GM21529 (cell line): ENCODE results near the gene CRB2.

Experiments
- ATAC-seq: cut with Tn5 transposase; IDR thresholded peaks from one replicate; pipeline ENCODE4 v1.9.1; 2021; ENCODE audit not compliant: unreplicated experiment

Gene CRB2

DNA sequence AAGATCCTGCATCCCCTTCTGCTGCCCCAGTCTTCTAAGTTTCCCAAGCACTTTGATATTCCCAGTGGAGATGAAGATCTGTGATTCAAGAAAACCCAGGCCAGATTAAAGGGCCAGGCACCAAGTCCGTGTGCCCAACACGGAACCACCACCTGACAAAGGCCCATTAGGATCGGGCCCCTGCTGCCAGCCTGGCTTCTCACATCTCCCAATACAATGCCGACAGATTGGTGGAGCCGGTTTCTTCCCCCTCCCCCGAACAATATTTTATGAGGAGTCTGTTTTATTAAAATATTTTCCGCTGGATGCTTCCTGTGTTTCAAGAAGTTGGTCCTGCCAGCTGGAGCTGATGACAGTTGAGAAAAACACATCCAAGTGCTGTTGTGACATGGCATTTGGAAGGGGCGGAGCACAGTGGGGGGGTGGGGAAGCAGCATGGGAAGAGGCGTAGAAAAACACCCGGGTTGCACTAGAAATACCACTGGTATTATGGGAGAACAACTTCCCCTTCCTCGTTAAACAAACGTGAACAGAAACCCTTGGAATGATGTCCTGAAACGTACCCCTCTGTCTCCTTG lies 45.0 kb downstream of the CRB2 start:
- no peak for ATAC-seq

DNA sequence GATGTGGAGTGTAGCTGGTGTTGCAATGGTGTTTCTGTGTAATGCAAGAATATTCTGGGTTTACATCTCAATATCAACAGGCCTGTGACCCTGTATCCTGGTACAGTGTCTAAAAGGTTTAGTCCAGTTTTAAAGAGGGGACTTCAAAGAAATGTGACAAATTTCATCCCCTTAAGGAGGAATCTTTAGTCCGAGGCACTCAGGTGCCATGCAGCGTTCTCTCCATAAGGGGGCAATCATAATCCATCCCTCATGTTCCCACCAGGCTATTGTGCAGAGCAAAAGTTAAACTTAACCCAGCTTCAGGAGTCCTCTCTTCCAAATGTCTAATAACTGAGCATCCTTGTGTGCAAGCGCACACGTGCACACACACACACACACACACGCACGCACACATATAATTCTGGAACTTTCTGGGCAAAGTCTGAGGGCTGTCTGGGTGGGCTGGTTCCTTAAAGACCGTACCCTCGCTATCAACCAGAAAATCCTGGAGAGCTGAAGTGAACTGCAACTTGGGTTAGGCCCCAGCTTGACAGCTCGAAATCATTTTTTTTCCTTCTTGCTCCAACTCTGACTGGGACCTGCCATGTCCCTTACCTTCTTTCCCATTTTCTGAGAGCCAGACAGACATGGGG lies 46.0 kb downstream of the CRB2 start:
- ATAC-seq = no peak

DNA sequence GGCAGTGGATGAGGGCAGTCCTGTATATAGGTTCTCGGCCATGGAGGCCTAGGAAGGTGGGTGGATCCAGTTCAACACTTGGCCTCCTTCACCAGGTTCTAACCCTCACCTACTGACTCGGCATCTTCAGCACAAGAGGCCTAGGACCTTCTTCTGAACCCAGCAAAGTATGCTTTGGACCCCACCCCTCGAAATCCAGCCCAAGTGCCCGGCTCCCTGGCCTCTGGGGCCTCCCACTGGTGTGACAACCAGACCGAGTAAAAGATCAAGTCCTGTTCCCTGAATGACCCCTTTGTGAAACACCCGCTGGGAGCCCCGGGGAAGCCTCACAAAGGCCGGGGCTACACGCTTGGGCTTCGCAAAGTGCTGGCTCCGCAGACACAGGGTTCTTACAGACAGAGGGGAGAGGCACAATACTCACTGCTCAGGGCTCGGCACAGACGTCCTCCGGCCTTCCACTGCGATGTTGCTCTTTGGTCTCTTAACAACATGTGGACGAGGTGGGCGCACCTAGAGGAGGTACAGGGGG lies 47.0 kb downstream of the CRB2 start:
- ATAC-seq = no peak

DNA sequence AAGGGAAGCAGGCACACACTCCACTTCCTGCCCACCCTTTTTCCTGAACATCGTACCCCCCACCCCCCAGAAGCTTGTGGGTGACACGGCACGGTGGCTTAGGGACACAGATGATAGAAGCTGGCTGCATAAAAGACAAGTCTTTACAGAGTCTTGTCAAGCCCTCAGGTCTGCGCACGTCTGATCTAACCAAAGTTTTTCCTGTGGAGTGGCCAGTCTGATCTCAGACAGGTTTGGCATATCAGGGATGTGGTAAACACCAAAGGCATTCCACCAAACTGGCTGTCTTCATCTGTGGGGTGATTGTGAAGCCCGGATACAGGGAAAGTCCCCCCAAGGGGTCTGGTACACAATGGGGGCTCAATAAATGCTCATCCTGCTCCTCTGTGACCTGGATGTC lies 50.0 kb downstream of the CRB2 start:
- no peak for ATAC-seq

DNA sequence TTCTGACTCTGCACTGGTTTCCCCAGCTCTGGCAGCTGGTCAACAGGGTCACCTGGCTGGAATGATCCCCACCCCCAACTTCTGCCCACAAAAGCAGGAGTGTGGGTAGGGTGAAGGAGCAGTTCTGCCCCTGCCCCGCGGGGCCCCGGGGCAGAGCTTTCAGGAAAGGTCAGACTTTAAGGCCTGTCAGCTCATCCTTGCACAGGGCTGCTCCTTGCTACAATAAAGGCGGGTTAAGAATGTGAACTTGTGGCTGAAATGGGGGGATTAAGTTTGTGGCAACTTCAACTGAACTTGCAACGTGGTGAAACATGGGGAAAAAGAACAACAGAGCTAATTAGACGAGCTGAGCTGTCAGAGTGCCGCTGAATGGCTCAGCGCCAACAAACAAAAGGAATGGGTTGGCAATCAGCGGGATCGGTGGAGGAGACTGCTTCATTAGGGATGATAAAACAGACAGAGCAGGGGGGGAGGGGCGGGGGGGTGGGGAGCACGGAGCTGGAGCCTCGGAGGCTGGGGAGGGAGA lies 50.8 kb downstream of the CRB2 start:
- ATAC-seq = no peak

DNA sequence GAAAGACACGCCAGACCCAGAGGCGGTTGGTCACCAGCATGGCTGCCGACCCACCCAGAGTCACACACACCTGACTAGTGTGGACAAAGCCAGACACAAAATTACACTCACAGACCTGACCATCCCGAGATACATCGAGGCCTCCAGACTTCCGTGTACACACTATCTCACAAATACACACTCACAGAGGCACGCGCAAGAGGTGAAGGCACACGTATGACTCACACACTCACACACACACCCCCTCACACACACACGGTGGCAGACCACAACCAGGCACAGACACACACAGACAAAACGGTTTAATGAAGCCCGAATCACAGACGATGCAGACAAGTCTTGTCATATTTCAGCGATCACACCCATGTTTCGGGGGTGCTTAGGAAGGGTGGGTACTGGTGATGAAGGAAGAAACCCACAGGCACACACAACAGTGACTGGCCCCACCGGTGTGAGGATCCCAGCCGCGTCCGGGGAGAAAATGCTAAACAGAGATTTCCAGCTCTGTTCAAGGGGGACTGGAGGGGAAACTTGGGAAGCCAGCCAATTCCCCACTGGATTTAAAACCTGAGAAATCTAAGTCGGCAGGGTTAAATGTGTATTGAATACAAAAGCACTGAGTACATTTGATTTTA lies 51.3 kb downstream of the CRB2 start:
- no peak for ATAC-seq

DNA sequence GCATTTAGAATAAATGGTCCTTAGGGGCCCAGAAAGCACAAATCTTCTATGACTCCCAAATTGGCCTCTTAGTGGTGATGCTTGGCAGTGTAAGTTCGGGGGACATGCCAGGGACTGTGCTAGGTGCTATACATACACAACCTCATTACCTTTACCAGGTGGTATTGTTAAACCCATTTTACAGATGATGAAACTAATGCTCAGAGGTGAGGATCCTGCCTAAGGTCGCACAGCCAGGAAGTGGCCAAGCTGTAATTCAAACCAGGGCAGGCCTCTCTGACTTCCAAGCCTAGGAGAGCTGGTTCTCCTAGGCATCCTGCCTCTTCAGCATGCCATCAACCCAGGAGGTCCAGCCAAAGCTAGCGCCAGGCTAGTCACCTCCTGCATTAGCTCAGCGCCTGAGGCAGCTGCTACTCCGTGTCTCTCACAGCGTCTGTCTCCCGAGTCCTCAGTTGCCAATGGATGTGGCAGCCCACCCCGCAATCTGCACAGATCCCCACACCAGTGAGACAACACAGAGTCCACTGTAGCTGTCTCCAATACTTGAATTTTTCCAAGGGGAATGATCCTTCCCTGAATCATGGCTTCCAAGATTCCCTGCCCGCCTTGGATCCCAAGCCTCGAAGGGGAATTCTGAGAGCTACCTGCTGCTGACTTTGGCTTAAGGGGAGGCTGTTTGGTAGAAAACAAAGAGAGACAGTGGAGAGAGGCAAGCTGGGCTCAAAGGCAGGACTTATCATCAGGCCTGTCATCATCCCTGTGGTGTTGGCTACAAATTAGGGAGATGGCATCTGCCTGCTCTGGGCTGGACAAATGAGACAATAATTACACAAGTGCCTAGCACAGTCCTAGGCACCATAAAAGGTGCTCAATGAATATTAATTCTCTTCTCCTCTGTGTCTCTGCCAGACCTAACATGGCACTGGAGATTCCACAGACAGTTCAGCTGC lies 52.6 kb downstream of the CRB2 start:
- ATAC-seq = no peak

DNA sequence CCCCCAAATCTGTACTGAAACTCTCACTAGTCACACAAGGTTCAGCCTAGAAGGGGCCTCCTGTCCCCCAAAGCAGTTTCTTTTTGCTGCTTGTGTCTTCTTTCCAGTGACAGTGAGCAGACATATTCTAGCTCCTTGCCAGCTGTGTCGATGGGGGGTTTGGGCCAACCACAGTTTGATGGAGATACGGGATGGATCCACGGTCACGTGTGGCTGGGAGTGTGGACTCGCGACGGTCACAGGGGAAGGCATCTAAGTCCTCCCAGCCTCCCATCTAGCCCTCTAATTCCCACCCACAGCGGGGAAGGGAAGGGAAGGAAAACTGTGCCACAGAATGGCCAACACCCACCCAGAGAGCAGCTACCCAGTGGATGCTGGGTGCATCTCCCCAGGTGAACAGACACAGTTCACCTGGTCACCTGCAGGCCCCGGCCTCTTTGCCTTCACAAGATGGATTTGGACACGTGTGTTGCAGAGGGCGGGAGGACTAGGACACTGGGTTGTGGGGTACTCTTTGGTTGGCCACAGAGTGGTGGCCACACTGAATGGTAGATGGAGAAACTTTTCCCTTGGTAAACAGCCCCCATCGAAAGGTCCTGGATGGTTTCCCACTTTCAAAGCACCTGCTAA lies 54.4 kb downstream of the CRB2 start:
- ATAC-seq = no peak

DNA sequence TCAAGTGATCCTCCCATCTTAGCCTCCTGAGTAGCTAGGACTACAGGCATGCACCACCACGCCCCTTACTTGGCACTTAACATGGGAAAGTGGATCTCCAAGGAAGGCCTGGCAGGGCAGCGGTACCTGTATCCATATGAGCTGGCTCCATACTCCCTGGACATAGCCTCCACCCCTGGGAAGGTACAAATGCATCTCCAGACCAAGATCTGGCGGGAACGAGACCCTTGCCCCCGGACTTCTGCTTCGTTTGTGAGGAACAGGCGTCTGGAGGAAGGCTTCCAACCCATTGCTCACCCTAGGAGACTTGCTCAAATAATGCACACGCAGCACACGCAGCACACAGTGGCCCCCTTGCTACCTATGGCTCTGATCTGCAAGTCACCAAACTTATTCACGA lies 55.2 kb downstream of the CRB2 start:
- ATAC-seq = no peak

DNA sequence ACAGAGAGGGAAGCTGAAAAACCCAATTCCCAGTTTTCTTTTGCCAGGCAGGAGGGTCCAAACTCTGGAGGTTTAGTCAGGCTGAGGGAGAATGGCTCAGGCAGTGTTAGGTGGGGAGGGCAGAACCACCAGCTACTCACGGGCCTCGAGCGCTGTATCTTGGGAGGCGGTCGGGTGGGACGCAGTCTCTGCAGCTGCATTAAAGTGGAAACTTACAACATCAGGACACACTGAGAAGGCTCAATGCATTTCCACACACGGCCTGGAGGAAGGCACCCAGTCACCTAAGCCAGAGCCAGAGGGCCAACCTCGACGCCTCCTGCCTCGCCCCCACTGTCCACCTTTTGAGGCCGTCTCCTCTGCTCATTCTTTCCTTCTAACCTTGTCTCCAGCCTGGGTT lies 55.6 kb downstream of the CRB2 start:
- ATAC-seq = no peak

DNA sequence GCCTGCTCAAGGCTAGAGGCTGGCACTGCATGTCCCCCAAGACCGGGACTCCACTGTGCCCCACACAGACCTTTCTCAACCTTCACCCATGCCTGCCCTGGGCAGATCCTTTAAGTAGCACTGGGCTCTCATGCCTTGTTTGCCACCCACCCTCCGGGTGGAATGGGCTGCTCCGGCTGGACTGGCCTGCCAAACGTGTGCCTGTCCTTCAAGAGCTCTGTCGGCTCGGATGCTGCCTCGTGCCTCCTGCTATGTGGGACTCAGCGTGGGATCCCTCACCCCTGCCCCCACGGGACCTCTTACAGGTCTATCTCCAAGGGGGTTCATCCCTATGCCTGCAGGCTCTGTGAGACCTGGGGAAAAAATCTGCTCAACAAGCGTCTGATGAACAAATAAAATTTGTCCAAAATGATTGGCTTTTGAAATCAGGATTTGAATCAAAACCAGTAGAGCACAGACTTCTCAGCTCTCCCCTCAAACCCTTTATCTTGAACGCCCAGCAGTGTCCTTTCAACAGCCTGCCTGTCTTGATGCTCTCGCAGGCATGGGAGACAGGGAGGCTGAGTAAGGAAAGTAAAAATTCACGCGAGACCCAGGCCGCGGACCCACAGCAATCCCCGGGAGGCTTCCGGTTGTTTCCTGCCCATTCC lies 56.3 kb downstream of the CRB2 start:
- ATAC-seq = no peak

DNA sequence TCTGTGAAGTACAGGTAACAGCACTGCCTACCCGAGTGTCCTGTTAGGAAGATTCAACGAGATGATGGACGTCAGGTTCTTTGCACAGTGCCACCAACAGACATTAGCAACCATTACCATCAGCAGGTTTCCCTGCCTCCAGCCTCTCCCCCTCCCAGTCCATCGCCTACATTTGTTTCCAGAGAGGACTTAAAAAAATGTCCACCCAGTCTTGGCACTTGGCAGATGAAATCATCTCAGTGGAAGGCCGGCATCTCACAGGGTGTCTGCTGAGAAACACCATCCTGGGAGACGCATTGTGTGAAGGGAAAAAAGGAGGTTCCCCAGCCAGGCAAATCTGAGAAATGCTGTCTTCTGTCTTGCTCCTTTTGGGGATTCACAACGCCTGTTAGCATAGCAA lies 58.2 kb downstream of the CRB2 start:
- no peak for ATAC-seq

DNA sequence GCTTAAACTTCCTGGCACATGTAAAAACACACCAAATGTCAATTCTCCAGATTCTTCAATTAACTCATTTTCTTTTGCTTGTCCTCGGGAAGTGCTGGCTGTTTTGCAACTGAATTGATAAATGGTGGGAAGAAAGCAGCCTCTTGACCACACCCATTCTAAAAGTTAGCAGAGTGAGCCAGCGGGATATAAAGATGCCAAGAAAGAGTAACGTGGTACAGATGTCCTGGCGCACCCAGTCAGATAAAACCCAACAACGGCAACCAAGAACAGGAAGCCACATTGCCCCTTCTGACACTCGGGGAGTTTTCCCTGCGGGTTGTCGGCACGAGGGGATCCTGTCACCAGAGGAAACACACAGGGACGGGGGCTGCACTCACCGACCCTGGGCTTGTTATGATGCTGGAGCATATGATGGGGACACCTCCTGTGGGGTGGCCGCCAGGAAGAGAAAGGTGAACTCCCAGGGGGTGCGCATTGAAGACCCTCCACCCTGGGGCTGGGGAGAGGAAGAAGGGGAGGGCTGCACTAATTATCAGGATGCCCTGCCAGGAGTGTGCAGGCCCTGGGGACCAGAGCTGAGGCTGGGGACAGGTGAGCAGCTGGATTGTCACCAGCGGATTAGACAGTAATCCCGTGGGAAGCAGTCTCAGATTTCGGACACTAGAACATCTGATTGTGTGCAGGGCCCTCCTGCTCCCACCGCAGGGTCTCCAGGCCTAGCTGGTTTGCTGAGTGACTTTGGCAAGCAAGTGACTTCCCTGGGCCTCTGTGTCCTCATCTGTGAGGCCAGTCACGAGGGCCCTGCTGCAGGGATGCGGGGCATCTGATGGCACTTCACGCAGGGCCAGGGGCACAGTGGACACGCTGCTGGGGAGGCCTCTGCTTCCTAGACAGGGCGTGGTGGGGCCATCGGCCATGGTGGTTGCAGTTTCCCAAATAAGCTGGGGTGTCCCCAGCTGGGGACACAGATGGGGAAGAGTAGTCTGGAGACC lies 59.2 kb downstream of the CRB2 start:
- ATAC-seq = no peak

DNA sequence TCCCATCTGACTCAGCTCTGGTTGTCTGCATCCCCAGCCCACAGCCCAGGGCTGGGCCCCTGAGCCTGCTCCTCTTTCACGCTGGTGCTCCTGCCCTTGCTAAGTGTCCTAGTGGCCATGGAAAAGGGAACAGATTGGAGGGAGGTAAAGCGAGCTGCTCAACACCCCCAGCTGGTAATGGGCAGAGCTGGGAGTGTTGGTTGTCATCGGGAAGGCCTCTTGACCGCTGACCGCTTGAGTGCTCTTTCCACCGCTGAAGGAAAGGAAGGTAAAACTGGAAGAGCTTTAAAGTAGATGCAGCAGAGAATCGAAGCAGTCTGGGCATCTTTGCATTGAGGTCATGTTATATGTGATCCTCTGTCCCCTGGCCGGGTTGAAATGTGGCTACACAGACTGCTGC lies 60.2 kb downstream of the CRB2 start:
- no peak for ATAC-seq

DNA sequence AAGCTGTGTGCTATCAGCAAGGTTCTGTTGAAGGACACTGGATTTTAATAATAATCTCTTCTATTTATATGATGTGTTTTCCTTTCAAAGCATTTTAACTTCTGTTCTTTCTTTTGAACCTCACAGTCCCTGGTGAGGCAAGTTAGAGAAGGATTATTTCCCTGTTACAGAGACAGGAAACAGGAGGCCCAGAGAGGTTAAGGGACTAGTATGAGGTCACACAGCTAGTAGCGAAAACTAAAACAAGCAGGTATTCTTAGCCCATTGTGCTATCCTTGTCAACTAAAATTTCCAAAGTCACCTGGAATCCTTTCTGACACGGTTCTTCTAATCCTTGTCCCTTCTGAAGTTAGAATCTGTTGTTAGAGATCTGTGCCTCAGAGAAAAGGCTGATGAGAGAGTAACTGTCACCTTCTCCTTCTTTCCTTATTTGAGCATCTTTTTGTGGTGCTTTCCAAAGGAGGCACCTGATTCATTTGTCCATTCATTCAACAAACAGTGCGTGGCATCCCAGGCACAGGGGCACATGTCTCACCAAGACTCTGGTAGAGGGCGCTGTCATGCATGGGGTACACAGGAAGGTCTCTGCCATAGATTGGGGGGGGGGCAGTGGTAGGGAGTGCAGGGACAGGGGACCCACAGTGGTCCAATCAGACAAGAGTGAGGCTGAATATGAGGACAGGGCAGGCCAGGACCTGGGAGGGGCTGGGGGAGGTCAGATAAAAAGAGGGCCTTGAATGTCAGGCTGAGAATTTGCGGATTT lies 61.5 kb downstream of the CRB2 start:
- ATAC-seq = no peak

DNA sequence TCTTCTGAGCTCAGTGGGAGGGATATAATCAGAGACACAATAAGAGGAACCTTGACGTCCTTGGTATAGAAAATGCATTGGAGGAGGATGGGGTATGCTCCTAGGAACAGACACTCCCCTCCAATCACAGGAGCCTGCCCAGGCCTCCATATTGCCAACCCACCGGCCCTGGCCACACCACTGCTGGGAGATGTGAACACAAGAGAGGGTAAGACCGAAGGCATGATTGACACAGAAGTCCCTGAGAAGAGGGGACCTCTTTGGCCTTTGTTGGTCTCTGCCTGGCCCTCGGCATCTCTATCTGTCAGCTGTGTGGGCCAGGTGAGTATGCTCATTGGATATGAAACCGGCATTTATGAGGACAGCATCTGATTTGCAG lies 62.0 kb downstream of the CRB2 start:
- ATAC-seq = no peak

DNA sequence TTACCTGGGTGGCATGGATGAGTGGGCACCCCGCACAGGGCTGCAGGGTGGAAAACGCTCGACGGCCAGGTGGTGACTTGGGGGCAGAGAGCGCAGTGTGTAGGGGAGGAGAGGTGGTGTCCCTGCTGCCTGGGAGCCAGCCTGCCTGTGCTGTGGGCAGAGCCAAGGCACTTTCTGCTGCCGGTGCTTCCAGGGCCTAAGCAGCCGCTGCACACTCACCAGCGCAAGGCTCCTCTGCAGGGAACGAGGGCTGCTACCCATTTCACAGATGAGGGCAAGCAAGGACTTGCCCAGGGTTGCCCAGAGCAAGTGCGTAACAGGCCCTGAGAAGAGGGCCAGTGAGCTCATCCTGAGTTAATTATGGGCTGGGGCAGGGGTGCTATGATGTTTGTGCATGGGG lies 62.5 kb downstream of the CRB2 start:
- ATAC-seq = no peak

DNA sequence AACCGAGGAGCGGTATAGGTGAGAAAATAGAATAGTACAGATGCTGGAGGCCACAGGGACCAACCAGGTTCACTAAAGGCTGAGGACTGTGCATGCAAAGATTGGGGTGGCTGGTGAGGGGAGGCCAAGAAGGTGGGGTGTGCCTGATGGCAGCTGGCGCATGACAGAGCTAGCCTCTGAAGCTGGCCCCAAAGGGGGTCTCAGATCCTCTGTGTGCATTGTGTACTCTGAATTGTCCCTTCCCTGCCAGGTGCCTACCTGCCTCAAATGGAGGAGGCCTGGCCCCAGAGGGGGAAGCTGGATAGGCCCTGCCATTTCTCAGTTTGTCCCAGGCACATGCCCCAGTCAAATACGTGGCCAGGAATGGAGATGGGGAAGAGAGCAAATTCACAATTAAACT lies 63.1 kb downstream of the CRB2 start:
- no peak for ATAC-seq
